A673 (cell line): ENCODE data around the gene DNMT3A. TPM values are rescaled to one million over a fixed set of nuclear protein-coding genes. Genes with fewer than 3 reads are reported as not detected.
A peak's percentile ranks its signal among the peaks of the same experiment; 100 is the strongest.

ENCODE experiments used
- Bru-seq: library from RNA; stranded (reverse); fragments of 400-500 nt; gene quantifications from one replicate; lab custom pipeline; 2021; lab: Mats Ljungman, UMichigan
- BruChase-seq, 2 experiments: library from RNA; stranded (reverse); fragments of 400-500 nt; gene quantifications; one replicate each; lab custom pipeline; 2021; lab: Mats Ljungman, UMichigan
- BruUV-seq: library from RNA; stranded (reverse); fragments of 400-500 nt; replicated peaks from 2 replicates; lab custom pipeline; 2021; lab: Mats Ljungman, UMichigan
- CTCF ChIA-PET: fragments of 300-600 bp; sonication (Branson Sonifier 250); formaldehyde crosslinking; loops from one replicate; lab custom pipeline; 2022; ENCODE audit warnings: antibody characterized with exemption; lab: Charles Lee
- POLR2A ChIA-PET: fragments of 300-600 bp; sonication (Branson Sonifier 250); formaldehyde crosslinking; loops from one replicate; lab custom pipeline; 2022; ENCODE audit warnings: antibody characterized with exemption; ENCODE audit not compliant: low non-redundant PET; lab: Charles Lee
- DNase-seq: peaks from one replicate; pipeline ENCODE4 v3.0.0-alpha.2; 2015; ENCODE audit warnings: low spot score
- H3K27ac ChIP-seq: fragments of 200-600 bp; sonication (generic); 2 replicates; pipeline ENCODE4 v1.5.1; 2016; ENCODE audit warnings: mixed run types, low read depth, mild to moderate bottlenecking, mixed read lengths, antibody characterized with exemption, low read length; ENCODE audit not compliant: poor library complexity, severe bottlenecking
- H3K27me3 ChIP-seq: fragments of 200-600 bp; sonication (generic); replicated peaks from 2 replicates; pipeline ENCODE4 v1.6.1; 2017; ENCODE audit warnings: mixed run types, low read depth, mild to moderate bottlenecking, mixed read lengths, antibody characterized with exemption, low read length; ENCODE audit not compliant: insufficient read depth, poor library complexity
- H3K36me3 ChIP-seq: fragments of 200-600 bp; sonication (generic); 2 replicates; pipeline ENCODE4 v1.6.1; 2016; ENCODE audit warnings: mixed run types, mild to moderate bottlenecking, mixed read lengths, antibody characterized with exemption, low read length; ENCODE audit not compliant: insufficient read depth, poor library complexity, severe bottlenecking
- H3K4me1 ChIP-seq: fragments of 200-600 bp; sonication (generic); 2 replicates; pipeline ENCODE4 v1.6.1; 2017; ENCODE audit warnings: mixed run types, mild to moderate bottlenecking, mixed read lengths, antibody characterized with exemption, low read length; ENCODE audit not compliant: insufficient read depth, poor library complexity, severe bottlenecking
- H3K4me3 ChIP-seq: fragments of 200-600 bp; sonication (generic); 2 replicates; pipeline ENCODE4 v1.5.1; 2016; ENCODE audit warnings: low read depth, mixed run types, mild to moderate bottlenecking, mixed read lengths, low read length; ENCODE audit not compliant: poor library complexity, severe bottlenecking
- H3K9me3 ChIP-seq: fragments of 200-600 bp; sonication (generic); 2 replicates; pipeline ENCODE4 v1.6.1; 2016; ENCODE audit warnings: mixed run types, low read depth, mild to moderate bottlenecking, mixed read lengths, antibody characterized with exemption, low read length; ENCODE audit not compliant: poor library complexity, severe bottlenecking
- CTCF ChIP-seq: fragments of 300-800, 200-600 bp; sonication (generic); conservative IDR thresholded peaks from 2 replicates; pipeline ENCODE4 v1.5.1; 2017; ENCODE audit warnings: low read depth, mild to moderate bottlenecking, antibody characterized with exemption, low read length, moderate library complexity, mixed read lengths
- EZH2 ChIP-seq: fragments of 200-600 bp; sonication (generic); IDR thresholded peaks from 2 replicates; pipeline ENCODE4 v1.6.1; 2017; ENCODE audit warnings: borderline replicate concordance, low read depth, mild to moderate bottlenecking, mixed read lengths, antibody characterized with exemption, low read length; ENCODE audit not compliant: poor library complexity, severe bottlenecking
- intact Hi-C: fragments of 100-400 bp; cut with micrococcal nuclease; formaldehyde crosslinking; loops from one replicate; pipeline ENCODE4 v1.10.0; 2022; ENCODE audit not compliant: unreplicated experiment
- long read RNA-seq: library from polyadenylated mRNA; stranded (forward); transcript quantifications from one replicate; pipeline ENCODE4 v2.0.0, GENCODE V29; 2022
- total RNA-seq: library from RNA; stranded (reverse); gene quantifications from 2 replicates; pipeline ENCODE4 v1.2.3, GENCODE V29; 2021

DNMT3A gene
- total RNA-seq (109 and 123 TPM in 2 replicates), Bru-seq, nascent RNA (percentile 76 among the genes with signal in this experiment), BruChase-seq, experiment 1, labeled RNA remaining after a 2-hour chase (percentile 82 among the genes with signal in this experiment), BruChase-seq, experiment 2, labeled RNA remaining after a 6-hour chase (percentile 86 among the genes with signal in this experiment)
- long read RNA-seq, full-length matches to known transcripts: 24 of 123 reads
- long read RNA-seq, partial matches to known transcripts: 65 of 123 reads
- long read RNA-seq, other reads (novel, unspliced or antisense): 34 of 123 reads

- H3K36me3 ChIP-seq: no peaks in the 10 kb centered on the region
- POLR2A ChIA-PET: no interaction called here
These were observed at the start of gene DNMT3A for GRCh38 chr2:25341753-25342371. Gene DNMT3A (minus strand): TSS chr2:25341925. CDS start chr2:25313984, 27,941 bp downstream.

GRCh38 chr2:25389161-25389560 is 47.4 kb upstream of the DNMT3A start:
- no peak overlapping the region for H3K4me3 ChIP-seq
- TF ChIP-seq CTCF (no peak), EZH2 (no peak)
- H3K27me3 ChIP-seq: no peaks in the 10 kb centered on the region
- DNase-seq: no peak
- BruUV-seq: no TSS peak
- H3K27ac ChIP-seq: no peak overlapping the region
- H3K9me3 ChIP-seq: no peaks in the 10 kb centered on the region
- POLR2A ChIA-PET: no interaction called here
- intact Hi-C loops: no loop called here
- H3K36me3 ChIP-seq: no peaks in the 10 kb centered on the region
- H3K4me1 ChIP-seq: no peaks in the 10 kb centered on the region
- CTCF ChIA-PET: no interaction called here

More at GRCh38 chr2:25341753-25342371, at the start of gene DNMT3A:
- no peaks in the 10 kb centered on the region for H3K27me3 ChIP-seq
- peak within 1 kb of the TSS; percentile 82 for H3K4me3 ChIP-seq
- H3K4me1 ChIP-seq: peaks cover 15% of the 10 kb centered on the region
- CTCF ChIA-PET: no interaction called here
- TF ChIP-seq CTCF: no peak
- no peak for TF ChIP-seq EZH2
- peak within 1 kb of the TSS; percentile 88 for H3K27ac ChIP-seq
- intact Hi-C loops: no loop called here
- BruUV-seq: no TSS peak
- DNase-seq: peak; percentile 83
- no peaks in the 10 kb centered on the region for H3K9me3 ChIP-seq

- POLR2A ChIA-PET: no interaction called here
- no TSS peak for BruUV-seq
- H3K4me1 ChIP-seq: no peaks in the 10 kb centered on the region
- TF ChIP-seq CTCF: no peak
- no peak for TF ChIP-seq EZH2
- no peak overlapping the region for H3K4me3 ChIP-seq
- no peaks in the 10 kb centered on the region for H3K9me3 ChIP-seq
- intact Hi-C loops: no loop called here
- no peak overlapping the region for H3K27ac ChIP-seq
- no peak for DNase-seq
- no peaks in the 10 kb centered on the region for H3K27me3 ChIP-seq
- no peaks in the 10 kb centered on the region for H3K36me3 ChIP-seq
- CTCF ChIA-PET: no interaction called here
These were observed 46.8 kb upstream of the DNMT3A start for GRCh38 chr2:25388491-25388890.
